Prostate gland (tissue), 2 donors: Measurements from ENCODE around the gene RGS7. TPM values are rescaled to one million over a fixed set of nuclear protein-coding genes. Genes with fewer than 3 reads are reported as not detected.

Experiments used
- DNase-seq: peaks from one replicate; pipeline ENCODE4 v3.0.0-alpha.2; 2019; ENCODE audit warnings: low spot score
- H3K27ac ChIP-seq, 2 donors: fragments of 200-600 bp; sonication (generic); 2 replicates each; pipeline ENCODE4 v1.5.1; 2017 to 2019
- H3K27me3 ChIP-seq: fragments of 200-600 bp; sonication (generic); replicated peaks from 2 replicates; pipeline ENCODE4 v1.5.1; 2019; ENCODE audit not compliant: insufficient read depth
- H3K36me3 ChIP-seq, 2 donors: fragments of 200-600 bp; sonication (generic); 1 replicate in 1 of 2; 2 replicates in 1 of 2; pipeline versions ENCODE4 v1.5.1 to v1.8.1; 2017 to 2019
- H3K4me1 ChIP-seq: fragments of 200-600 bp; sonication (generic); replicated peaks from 2 replicates; pipeline ENCODE4 v1.5.1; 2019
- H3K4me3 ChIP-seq, 2 donors: fragments of 200-600 bp; sonication (generic); 2 replicates each; pipeline ENCODE4 v1.5.1; 2017 to 2019
- H3K9me3 ChIP-seq: fragments of 200-600 bp; sonication (generic); 2 replicates; pipeline ENCODE4 v1.5.1; 2017
- POLR2A ChIP-seq: fragments of 450-650 bp; IDR thresholded peaks from one replicate; pipeline ENCODE4 v1.6.1; 2016; ENCODE audit warnings: antibody characterized with exemption, mild to moderate bottlenecking
- POLR2AphosphoS5 ChIP-seq: sonication (generic); formaldehyde crosslinking; IDR thresholded peaks from one replicate; pipeline ENCODE4 v1.6.1; 2017; ENCODE audit warnings: antibody characterized with exemption
- WGBS: methylation state at CpG from one replicate; pipeline ENCODE4 v1.1.5; 2018; 5-methylcytosine and 5-hydroxymethylcytosine counted together
- intact Hi-C: fragments of 100-400 bp; cut with DNase I; formaldehyde crosslinking; loops from one replicate; pipeline ENCODE4 v1.14.2; 2022
- total RNA-seq, 2 donors: library from RNA; depleted of rRNA; stranded (reverse); fragments of >200 nt; gene quantifications; one replicate each; pipeline ENCODE4 v1.1.0, GENCODE V29; 2016
- TF ChIP-seq, protein P1 (sequence below), 4 experiments: fragments of 200-600 bp in 2 of 4; fragments of 450-650 bp in 2 of 4; sonication (generic) in 2 of 4; IDR thresholded peaks; 1 replicate in 3 of 4; 2 replicates in 1 of 4; pipeline ENCODE4 v1.5.1; 2016 to 2019; ENCODE audit warnings: antibody characterized with exemption in 4 of 4, mild to moderate bottlenecking in 2 of 4, moderate library complexity in 2 of 4

The RGS7 gene
- total RNA-seq, 2 donors from 2014 or later: 0.32 to 1.3 TPM

DNA sequence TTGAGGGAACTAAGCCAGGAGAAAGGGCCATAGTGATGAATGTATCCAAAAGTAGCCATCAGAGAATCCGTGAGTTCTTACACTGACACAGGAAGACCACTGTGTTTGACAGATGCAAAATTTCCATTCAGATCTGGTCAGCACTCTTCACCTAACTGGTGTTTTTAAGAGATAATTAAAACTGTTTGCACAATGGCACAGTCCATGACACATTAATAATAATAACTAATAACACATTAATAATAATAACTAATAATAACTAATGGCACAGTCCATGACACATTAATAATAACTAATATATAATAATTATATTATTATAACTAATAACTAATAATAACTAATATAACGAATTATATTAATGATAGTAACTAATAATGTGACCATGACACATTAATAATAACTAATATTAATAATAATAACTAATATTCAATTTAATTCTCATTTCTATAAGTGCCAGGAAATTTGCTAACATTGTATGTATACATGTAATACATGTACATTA lies 195.8 kb downstream of the RGS7 start:
- TF ChIP-seq, protein P1, sequence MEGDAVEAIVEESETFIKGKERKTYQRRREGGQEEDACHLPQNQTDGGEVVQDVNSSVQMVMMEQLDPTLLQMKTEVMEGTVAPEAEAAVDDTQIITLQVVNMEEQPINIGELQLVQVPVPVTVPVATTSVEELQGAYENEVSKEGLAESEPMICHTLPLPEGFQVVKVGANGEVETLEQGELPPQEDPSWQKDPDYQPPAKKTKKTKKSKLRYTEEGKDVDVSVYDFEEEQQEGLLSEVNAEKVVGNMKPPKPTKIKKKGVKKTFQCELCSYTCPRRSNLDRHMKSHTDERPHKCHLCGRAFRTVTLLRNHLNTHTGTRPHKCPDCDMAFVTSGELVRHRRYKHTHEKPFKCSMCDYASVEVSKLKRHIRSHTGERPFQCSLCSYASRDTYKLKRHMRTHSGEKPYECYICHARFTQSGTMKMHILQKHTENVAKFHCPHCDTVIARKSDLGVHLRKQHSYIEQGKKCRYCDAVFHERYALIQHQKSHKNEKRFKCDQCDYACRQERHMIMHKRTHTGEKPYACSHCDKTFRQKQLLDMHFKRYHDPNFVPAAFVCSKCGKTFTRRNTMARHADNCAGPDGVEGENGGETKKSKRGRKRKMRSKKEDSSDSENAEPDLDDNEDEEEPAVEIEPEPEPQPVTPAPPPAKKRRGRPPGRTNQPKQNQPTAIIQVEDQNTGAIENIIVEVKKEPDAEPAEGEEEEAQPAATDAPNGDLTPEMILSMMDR (IDR thresholded peaks at IDR 0.05): no peak
- no peak for TF ChIP-seq POLR2A
- no peak for TF ChIP-seq POLR2AphosphoS5
- Histone ChIP-seq H3K9me3 (no peaks in the 10 kb centered on the region), H3K36me3 (no peaks in the 10 kb centered on the region), H3K4me3 (no peak overlapping the region), H3K27me3 (no peaks in the 10 kb centered on the region), H3K4me1 (no peaks in the 10 kb centered on the region), H3K27ac (no peak overlapping the region)
- 87% methylated on average over 2 of the region's 2 CpGs for WGBS
- DNase-seq: no peak
- intact Hi-C loops: no loop called here

DNA sequence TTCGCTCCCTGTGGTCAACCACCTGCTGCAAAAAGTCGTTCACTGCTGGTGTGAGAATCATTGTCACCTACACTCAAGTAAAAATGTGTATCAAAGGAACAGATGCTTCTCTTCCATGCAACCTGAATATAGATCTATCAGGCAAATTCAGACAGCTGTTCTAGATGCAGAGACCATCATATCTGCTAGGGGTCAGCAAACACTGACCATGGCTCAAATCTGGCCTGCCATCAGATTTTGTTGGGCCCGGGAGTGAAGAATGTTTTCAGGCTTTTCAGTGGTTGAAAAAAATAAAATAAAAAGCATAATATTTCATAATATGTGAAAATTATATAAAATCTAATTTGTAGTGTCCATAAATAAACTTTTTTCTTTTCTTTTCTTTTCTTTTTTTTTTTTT lies 199.6 kb downstream of the RGS7 start:
- intact Hi-C loops: no loop called here
- Histone ChIP-seq H3K4me3 (no peak overlapping the region), H3K27me3 (no peaks in the 10 kb centered on the region), H3K4me1 (no peaks in the 10 kb centered on the region), H3K36me3 (no peaks in the 10 kb centered on the region), H3K27ac (no peak overlapping the region), H3K9me3 (no peaks in the 10 kb centered on the region)
- WGBS: 85% methylated on average over 3 of the region's 3 CpGs
- no peak for TF ChIP-seq POLR2A
- DNase-seq: no peak

DNA sequence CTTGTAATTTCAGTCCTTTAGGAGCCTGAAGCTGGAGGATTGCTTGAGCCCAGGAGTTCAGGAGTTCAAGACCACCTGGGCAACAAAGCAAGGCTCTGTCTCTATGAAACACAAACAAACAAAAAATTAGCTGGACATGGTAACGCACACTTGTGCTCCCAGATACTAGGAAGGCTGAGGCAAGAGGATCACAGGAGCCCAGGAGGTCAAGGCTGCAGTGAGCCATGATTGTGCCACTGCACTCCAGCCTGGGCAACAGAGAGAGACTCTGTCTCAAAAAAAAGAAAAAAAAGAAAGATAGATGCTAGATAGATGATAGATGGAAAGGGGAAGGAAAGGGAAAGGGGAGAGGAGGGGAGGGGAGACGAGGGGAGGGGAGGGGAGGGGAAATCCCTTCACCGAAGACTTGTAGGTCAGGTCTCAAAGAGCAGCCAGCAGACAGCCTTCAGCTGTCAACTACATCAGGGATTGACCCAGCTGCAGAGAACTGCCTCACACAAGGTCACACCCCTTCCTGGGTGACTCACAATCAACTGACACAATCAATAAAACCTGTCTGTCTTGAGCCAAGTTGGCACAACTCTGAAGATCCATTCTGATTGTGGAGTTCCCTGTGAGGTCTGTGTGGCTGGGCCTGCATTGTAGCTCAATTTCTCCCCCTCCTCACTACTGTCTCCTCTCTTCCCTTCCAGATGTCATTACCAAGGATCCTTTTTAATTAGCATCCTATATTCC lies 200.6 kb downstream of the RGS7 start:
- TF ChIP-seq, protein P1 (IDR thresholded peaks at IDR 0.05): no peak
- TF ChIP-seq POLR2AphosphoS5 (no peak), POLR2A (no peak)
- H3K36me3 ChIP-seq: no peaks in the 10 kb centered on the region
- H3K9me3 ChIP-seq: no peaks in the 10 kb centered on the region
- DNase-seq: no peak
- intact Hi-C loops: no loop called here
- no peaks in the 10 kb centered on the region for H3K27me3 ChIP-seq
- H3K4me3 ChIP-seq: no peak overlapping the region
- H3K27ac ChIP-seq: no peak overlapping the region
- no peaks in the 10 kb centered on the region for H3K4me1 ChIP-seq
- 22% methylated on average over 3 of the region's 3 CpGs for WGBS

DNA sequence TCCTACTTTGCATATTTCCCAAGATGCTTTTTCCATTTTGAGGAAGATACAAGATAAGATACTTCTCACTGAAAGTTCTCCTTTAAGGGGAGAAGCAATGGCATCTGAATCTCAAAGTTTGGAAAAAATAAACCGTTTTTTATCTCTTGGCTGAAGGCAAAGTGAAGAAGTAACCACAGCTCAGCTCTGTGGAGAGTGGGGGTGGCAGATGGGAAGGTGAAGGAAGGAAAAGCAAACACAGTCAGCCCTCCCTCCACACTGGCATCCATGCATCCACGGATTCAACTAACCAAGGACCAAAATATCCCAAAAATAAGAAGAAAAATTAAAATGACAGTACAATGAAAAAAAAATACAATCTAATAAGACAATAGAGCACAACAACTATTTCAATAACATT lies 211.1 kb downstream of the RGS7 start:
- Histone ChIP-seq H3K4me3 (no peak overlapping the region), H3K27ac (no peak overlapping the region), H3K9me3 (no peaks in the 10 kb centered on the region), H3K36me3 (no peaks in the 10 kb centered on the region), H3K4me1 (no peaks in the 10 kb centered on the region), H3K27me3 (no peaks in the 10 kb centered on the region)
- intact Hi-C loops: no loop called here
- TF ChIP-seq, protein P1 (IDR thresholded peaks at IDR 0.05): no peak
- TF ChIP-seq POLR2AphosphoS5: no peak
- no peak for TF ChIP-seq POLR2A
- no peak for DNase-seq
- WGBS: 56% methylated on average over 2 of the region's 2 CpGs

DNA sequence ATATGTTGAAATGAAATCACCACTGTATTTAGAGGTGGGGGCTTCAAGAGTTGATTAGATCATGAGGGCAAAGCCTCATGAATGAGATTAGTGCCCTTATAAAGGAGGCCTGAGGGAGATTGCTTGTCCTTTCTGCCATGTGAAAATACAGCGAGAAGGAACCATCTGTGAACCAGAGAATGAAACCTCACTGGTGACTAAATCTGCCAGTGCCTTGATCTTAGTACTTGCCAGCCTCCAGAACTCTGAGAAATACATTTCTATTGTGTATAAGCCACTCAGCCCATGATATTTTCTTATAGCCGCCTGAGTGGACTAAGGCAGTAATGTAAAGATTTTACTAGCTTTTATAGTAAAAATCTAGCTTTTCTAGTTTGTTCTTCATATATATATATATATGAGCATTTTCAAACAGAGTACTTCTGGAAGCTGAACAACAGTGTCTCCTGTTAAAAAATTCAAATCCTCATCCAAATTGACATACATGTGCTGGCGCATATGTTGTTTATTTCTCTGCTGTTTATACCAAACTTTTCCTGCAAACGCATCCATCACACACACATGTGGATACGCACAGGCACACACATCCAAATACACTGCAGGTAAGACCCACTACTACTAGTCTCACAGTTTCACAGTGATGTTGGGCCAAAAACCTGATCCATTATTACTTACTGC lies 213.1 kb downstream of the RGS7 start:
- H3K9me3 ChIP-seq: no peaks in the 10 kb centered on the region
- no peak overlapping the region for H3K4me3 ChIP-seq
- TF ChIP-seq, protein P1 (IDR thresholded peaks at IDR 0.05): no peak
- TF ChIP-seq POLR2A: no peak
- H3K36me3 ChIP-seq: no peaks in the 10 kb centered on the region
- no peaks in the 10 kb centered on the region for H3K27me3 ChIP-seq
- no peak overlapping the region for H3K27ac ChIP-seq
- intact Hi-C loops: no loop called here
- no peak for DNase-seq
- WGBS: 81% methylated on average over 5 of the region's 5 CpGs
- H3K4me1 ChIP-seq: no peaks in the 10 kb centered on the region
